ENCODE measurements around the gene PLEKHM3.

DNA sequence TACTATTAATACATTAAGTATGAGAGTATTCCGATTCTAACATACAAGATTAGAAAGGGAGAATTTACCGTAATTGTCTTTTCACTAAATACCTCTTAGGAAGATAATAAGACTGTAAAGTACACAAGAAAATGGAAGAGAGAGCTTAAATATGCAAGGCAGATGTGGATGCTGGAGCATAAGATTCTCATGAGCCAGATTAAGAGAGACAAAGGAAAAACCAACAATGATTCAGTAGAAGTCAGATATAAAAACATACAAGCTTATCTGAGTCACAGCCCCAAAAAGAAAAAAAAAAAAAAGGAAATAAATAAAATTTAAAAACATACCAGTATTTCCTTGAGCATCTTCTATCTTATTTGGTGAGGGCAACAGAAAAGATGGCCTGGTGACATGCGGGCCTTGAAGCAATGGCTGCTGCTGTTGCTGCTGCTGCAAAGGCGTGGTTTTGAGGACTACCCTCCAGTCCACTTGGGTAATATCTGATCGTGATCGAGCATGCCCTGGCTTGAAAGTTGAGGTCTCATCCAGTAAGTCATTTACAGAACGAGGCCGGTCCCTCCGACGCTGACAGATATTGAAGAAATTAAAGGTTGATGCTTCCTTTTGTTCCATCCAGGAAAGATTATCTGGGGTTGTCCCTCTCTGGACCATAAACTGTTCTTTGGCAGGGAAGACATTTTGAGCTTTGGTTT, 24.5 kb downstream of the PLEKHM3 start:
- no peak for TF ChIP-seq FOXA2 (IDR thresholded peaks at IDR 0.05)
- TF ChIP-seq RAD21 (IDR thresholded peaks at IDR 0.05): no peak
- TF ChIP-seq TAF1 (conservative IDR thresholded peaks at IDR 0.05): no peak
- TF ChIP-seq, protein P1, sequence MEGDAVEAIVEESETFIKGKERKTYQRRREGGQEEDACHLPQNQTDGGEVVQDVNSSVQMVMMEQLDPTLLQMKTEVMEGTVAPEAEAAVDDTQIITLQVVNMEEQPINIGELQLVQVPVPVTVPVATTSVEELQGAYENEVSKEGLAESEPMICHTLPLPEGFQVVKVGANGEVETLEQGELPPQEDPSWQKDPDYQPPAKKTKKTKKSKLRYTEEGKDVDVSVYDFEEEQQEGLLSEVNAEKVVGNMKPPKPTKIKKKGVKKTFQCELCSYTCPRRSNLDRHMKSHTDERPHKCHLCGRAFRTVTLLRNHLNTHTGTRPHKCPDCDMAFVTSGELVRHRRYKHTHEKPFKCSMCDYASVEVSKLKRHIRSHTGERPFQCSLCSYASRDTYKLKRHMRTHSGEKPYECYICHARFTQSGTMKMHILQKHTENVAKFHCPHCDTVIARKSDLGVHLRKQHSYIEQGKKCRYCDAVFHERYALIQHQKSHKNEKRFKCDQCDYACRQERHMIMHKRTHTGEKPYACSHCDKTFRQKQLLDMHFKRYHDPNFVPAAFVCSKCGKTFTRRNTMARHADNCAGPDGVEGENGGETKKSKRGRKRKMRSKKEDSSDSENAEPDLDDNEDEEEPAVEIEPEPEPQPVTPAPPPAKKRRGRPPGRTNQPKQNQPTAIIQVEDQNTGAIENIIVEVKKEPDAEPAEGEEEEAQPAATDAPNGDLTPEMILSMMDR (IDR thresholded peaks at IDR 0.05; ENCODE audit: low read depth, low read length, missing input control): no peak
- TF ChIP-seq, protein P2, sequence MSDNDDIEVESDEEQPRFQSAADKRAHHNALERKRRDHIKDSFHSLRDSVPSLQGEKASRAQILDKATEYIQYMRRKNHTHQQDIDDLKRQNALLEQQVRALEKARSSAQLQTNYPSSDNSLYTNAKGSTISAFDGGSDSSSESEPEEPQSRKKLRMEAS (IDR thresholded peaks at IDR 0.05): no peak
- TF ChIP-seq EGR1 (IDR thresholded peaks at IDR 0.05; ENCODE audit: low read depth in 2 of 2): no peak

All from liver (tissue), 3 donors.